ENCODE results near the gene ZNF646.
"Not testable (repeated sequence)": the region's sequence is repeated elsewhere in the genome, so short reads cannot be mapped to it uniquely, and the experiment has no call there.

DNA sequence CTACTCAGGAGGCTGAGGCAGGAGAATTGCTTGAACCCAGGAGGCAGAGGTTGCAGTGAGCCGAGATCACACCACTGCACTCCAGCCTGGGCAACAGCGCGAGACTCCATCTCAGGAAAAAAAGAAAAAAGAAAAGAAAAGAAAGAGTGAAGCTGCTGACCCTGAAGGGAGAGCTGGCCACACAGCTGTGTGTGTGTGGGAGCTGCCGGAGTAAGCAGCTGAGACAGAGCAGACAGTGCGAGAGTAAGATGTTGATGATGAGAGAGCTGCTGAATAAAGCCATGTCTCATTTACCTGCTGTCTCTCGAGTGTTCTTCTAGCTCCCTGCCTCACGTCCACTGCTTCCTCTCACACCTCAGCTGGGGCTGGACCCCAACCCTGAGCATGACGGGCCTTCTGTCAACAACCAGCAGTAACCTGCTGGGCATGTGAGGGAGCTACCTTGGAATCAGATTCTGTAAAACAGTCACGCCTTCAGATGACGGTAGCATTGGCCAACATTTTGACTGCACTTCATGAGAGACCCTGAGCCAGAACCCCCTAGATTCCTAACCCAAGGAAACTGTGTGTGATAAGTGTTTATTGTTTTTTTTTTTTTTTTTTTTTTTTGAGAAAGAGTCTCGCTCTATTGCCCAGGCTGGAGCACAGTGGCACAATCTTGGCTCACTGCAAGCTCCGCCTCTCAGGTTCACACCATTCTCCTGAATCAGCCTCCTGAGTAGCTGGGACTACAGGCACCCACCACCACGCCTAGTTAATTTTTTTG lies 26.8 kb downstream of the ZNF646 start:
- not testable (repeated sequence) for TF ChIP-seq YY1 (IDR thresholded peaks at IDR 0.05; ENCODE audit: insufficient read depth, insufficient read length); ZNF274 (IDR thresholded peaks at IDR 0.05; ENCODE audit: low read depth, low read length)
